PC-9 (cell line): Measurements from ENCODE around the gene C1R.

Source experiments
- EZH2 ChIP-seq: fragments of 200-600 bp; sonication (generic); IDR thresholded peaks from 2 replicates; pipeline ENCODE4 v1.8.0; 2017; ENCODE audit warnings: antibody characterized with exemption, low read depth
- TF ChIP-seq, protein P1 (sequence below): fragments of 200-600 bp; sonication (generic); conservative IDR thresholded peaks from 2 replicates; pipeline ENCODE4 v1.6.1; 2017; ENCODE audit warnings: mixed run types, antibody characterized with exemption, mild to moderate bottlenecking, moderate library complexity

DNA sequence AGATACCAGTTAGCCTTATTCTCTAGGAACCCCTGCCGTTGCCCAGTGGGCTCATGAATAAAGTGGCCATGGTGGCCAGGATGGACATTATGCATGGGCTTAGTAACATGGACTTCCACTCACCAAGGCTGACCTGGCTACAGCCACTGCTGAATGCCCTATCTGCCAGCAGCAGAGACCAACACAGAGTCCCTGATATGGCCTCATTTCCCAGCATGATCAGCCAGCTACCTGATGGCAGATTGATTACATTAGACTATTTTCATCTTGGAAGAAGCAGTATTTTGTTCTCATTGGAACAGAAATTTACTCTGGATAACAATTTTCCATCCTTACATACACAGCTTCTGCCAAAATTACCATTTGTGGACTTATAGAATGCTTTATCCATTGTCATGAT, 57.8 kb downstream of the C1R start:
- TF ChIP-seq, protein P1, sequence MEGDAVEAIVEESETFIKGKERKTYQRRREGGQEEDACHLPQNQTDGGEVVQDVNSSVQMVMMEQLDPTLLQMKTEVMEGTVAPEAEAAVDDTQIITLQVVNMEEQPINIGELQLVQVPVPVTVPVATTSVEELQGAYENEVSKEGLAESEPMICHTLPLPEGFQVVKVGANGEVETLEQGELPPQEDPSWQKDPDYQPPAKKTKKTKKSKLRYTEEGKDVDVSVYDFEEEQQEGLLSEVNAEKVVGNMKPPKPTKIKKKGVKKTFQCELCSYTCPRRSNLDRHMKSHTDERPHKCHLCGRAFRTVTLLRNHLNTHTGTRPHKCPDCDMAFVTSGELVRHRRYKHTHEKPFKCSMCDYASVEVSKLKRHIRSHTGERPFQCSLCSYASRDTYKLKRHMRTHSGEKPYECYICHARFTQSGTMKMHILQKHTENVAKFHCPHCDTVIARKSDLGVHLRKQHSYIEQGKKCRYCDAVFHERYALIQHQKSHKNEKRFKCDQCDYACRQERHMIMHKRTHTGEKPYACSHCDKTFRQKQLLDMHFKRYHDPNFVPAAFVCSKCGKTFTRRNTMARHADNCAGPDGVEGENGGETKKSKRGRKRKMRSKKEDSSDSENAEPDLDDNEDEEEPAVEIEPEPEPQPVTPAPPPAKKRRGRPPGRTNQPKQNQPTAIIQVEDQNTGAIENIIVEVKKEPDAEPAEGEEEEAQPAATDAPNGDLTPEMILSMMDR = no peak
- TF ChIP-seq EZH2 = no peak
